ENCODE measurements around the gene HMX1.

Gene HMX1

GRCh38 chr4:8871417-8872401, at the start of gene HMX1:
TSS of gene HMX1 (minus strand) at chr4:8871839. CDS start at chr4:8871614, 225 bp downstream.
- H3K27me3 Mint-ChIP-seq: peaks cover 45% of the 10 kb centered on the region
- H3K9me3 Mint-ChIP-seq: no peaks in the 10 kb centered on the region
- peaks cover 8% of the 10 kb centered on the region for H3K4me1 Mint-ChIP-seq
- no peak within 1 kb of the TSS for H3K27ac Mint-ChIP-seq
- no peak within 1 kb of the TSS for H3K4me3 Mint-ChIP-seq
- H3K36me3 Mint-ChIP-seq: no peaks in the 10 kb centered on the region

GRCh38 chr4:8920969-8921368, 49.3 kb upstream of the HMX1 start:
- H3K36me3 Mint-ChIP-seq: peaks cover 5% of the 10 kb centered on the region
- H3K4me1 Mint-ChIP-seq: peaks cover 8% of the 10 kb centered on the region
- no peak overlapping the region for H3K4me3 Mint-ChIP-seq
- H3K9me3 Mint-ChIP-seq: peaks cover 16% of the 10 kb centered on the region
- H3K27me3 Mint-ChIP-seq: peaks cover 18% of the 10 kb centered on the region
- no peak overlapping the region for H3K27ac Mint-ChIP-seq

GRCh38 chr4:8920289-8920965, 48.8 kb upstream of the HMX1 start:
- Mint-ChIP-seq H3K4me3 (no peak overlapping the region), H3K4me1 (peaks cover 8% of the 10 kb centered on the region), H3K27ac (no peak overlapping the region), H3K9me3 (peaks cover 16% of the 10 kb centered on the region), H3K36me3 (peaks cover 5% of the 10 kb centered on the region), H3K27me3 (peaks cover 18% of the 10 kb centered on the region)

DNA sequence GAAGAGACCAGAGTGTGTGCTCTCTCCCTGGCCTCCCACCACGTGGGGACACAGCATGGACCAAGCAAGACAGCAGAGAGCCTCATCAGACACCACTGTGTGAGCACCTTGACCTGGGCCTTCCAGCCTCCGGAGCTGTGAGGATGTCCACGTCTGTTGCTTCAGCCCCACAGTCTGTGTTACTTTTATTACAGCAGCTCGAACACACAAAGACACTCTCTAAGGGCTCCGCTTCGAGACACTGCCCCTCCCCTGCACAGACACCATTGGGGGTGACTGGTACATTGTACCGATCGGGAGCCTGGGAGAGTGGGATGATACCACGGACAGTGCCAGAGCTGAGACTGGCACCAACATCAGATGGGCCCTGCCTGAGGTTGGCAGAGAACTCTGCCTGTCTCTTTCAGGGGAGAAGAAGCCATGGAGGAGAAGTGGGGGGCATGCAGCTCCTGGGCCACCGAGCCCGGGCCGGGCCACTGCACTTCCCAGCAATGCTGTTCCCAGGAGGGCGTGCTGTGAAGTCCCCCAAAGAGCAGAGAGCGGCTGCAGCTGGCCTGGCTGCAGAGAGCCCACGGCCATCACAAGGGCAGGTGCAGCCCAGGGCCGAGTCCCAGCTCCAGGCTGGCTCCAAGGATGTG, 48.1 kb upstream of the HMX1 start:
- no peak overlapping the region for H3K4me3 Mint-ChIP-seq
- peaks cover 8% of the 10 kb centered on the region for H3K4me1 Mint-ChIP-seq
- peaks cover 16% of the 10 kb centered on the region for H3K9me3 Mint-ChIP-seq
- H3K27ac Mint-ChIP-seq: no peak overlapping the region
- H3K36me3 Mint-ChIP-seq: peaks cover 5% of the 10 kb centered on the region
- peaks cover 18% of the 10 kb centered on the region for H3K27me3 Mint-ChIP-seq

DNA sequence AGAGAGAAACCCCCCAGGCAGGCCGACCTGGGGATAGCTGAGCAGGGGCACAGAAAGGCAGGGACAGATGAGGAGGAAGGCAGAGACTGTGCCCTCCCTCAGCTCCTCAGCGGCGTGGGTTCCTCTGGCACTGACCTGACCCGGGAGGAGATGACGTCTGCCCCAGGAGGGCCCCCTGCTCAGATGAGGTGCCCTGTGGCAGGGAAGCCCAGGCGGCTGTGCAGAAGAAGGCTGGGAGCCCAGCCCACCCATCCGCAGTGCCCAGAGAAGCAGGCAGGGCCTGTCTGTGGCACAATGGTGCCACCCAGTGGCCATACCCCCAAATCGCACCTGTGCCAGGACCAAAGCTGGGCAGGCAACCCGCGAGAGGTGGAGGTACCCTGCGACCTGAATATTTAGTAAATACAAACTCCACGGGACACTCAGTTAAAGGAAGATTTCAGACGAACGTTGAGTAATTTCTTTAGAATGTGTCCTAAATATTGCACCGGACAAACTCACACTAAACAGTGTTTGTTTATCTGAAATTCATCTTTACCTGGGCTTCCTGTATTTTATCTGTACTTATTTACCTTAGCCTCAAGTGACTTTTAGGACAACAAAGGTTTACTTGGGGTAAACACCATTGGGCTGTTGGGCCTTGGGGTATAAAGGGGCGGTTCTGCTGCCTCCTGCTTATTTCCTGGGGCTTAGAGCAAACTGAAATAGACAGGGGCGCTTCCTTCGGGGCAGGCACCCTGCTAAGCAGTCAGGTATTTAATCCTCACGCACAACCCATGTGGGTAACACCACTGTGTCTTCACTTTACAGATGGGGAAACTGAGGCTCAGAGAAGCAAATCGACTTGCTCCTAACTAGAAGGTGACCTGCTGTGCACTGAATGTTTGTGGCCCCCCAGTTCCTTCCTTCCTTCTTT, 46.5 kb upstream of the HMX1 start:
- no peak overlapping the region for H3K27ac Mint-ChIP-seq
- H3K9me3 Mint-ChIP-seq: peaks cover 2% of the 10 kb centered on the region
- H3K27me3 Mint-ChIP-seq: peaks cover 14% of the 10 kb centered on the region
- peaks cover 8% of the 10 kb centered on the region for H3K4me1 Mint-ChIP-seq
- H3K4me3 Mint-ChIP-seq: no peak overlapping the region
- no peaks in the 10 kb centered on the region for H3K36me3 Mint-ChIP-seq

- H3K27ac Mint-ChIP-seq: no peak overlapping the region
- no peak overlapping the region for H3K4me3 Mint-ChIP-seq
- H3K36me3 Mint-ChIP-seq: no peaks in the 10 kb centered on the region
- H3K27me3 Mint-ChIP-seq: peaks cover 12% of the 10 kb centered on the region
- no peaks in the 10 kb centered on the region for H3K9me3 Mint-ChIP-seq
- peaks cover 8% of the 10 kb centered on the region for H3K4me1 Mint-ChIP-seq
Observed at GRCh38 chr4:8917321-8917811, 45.7 kb upstream of the HMX1 start.

DNA sequence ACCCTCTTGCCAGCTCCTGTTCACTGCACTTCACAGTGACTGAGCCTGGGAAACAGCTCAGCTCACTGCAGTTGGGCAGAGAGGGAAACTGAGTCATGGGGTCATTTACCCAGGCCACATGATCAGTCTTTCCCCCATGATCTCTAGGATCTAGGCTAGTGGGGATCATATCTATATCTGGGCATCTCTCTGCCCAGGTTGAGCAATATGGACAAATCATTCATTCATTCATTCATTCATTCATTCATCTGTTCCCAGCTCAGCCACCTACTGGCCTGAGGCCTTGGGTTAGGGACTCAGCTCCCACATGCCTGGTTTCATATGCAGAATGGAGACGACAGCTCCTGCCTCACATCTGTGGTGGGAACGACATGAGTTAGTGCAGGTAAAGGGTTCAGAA, 45.3 kb upstream of the HMX1 start:
- Mint-ChIP-seq H3K27ac (no peak overlapping the region), H3K4me3 (no peak overlapping the region), H3K36me3 (no peaks in the 10 kb centered on the region), H3K4me1 (peaks cover 8% of the 10 kb centered on the region), H3K27me3 (peaks cover 9% of the 10 kb centered on the region), H3K9me3 (no peaks in the 10 kb centered on the region)

GRCh38 chr4:8916351-8916885, 44.8 kb upstream of the HMX1 start:
- H3K4me1 Mint-ChIP-seq: peaks cover 8% of the 10 kb centered on the region
- H3K27ac Mint-ChIP-seq: no peak overlapping the region
- H3K36me3 Mint-ChIP-seq: no peaks in the 10 kb centered on the region
- no peaks in the 10 kb centered on the region for H3K9me3 Mint-ChIP-seq
- H3K27me3 Mint-ChIP-seq: peaks cover 8% of the 10 kb centered on the region
- no peak overlapping the region for H3K4me3 Mint-ChIP-seq

DNA sequence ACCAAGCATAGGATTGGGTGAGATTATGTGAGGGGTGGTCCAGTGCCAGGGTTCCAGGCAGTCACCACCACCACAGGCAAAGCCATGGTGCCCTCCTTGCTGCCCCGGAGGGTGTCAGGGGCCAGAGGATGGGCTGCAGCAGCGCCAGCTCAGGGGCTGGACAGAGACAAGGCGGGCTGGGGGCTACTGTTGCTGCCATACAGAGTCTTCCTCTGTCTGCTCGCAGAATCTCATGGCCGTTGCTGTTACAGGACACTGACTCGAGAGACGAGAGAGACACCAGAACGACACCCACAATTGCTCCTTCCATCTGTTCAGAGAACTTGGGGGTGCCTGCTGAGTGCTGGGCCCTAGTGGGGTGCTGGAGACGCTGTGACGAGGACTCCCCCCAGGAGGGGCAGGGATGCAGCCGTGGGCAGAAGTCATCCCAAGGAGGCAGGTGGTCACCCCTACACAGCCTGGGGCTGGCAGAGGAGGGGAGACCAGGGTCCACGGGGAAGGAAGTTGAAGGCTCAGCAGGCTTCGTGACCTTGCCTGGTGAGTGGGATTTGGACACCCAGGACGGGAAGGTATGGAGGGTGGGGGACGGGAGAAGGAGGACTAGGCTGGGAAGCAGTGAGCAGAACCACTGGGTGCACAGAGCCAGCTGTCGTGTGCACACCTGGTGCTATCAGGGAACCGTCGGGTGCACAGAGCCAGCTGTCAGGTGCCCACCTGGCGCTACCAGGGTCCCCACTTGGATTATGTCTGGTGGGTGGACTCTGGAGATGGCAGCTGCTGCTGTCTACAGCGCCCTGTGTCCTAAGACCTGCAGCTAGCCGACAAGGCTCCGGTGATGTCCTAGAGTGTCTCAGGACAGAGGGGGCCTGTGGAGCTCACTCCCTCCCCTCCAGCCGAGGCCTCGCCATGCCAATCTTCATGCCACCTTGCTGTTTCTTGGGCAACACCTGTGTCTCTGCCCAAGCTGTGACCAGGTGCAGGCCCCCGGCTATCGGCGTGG, 43.9 kb upstream of the HMX1 start:
- peaks cover 8% of the 10 kb centered on the region for H3K4me1 Mint-ChIP-seq

DNA sequence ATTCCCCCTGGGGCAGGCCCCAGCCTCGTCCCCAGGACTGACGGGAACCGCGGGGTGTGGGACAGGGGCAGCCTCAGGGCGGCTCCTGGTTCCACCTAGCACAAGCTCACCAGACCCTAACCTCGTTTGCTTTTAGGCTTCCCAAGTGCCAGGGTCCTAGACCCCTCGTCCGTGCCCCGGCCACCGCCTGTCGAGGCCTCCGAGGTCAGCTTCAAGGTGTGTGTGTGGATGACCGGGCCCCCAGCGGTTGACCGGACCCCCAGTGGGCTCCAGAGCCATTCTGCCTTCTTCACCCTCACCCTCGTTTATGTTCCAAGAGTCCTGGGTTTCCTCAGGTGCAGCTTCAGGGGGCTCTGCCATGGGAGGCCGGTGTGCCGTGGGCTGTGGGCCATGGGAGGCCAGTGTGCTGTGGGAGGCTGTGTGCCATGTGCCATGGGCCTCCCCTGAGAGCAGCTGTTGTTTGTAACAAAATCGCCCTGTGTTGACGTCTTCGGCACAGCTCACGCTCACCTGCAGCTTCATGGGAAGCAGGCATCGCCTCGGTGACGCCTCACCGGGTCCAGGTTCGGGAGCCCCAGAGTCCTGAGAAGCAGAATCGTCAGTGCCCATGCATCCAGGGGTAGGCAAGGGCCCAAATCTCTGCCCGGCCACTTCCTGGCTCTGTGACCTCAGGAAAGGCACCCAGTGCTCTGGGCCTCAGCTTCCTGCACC, 43.0 kb upstream of the HMX1 start:
- peaks cover 8% of the 10 kb centered on the region for H3K4me1 Mint-ChIP-seq
- H3K4me3 Mint-ChIP-seq: no peak overlapping the region
- H3K9me3 Mint-ChIP-seq: no peaks in the 10 kb centered on the region
- H3K27ac Mint-ChIP-seq: no peak overlapping the region
- peaks cover 8% of the 10 kb centered on the region for H3K27me3 Mint-ChIP-seq
- no peaks in the 10 kb centered on the region for H3K36me3 Mint-ChIP-seq

More for the DNA sequence above, 43.9 kb upstream of the HMX1 start:
- Mint-ChIP-seq H3K9me3 (no peaks in the 10 kb centered on the region), H3K27me3 (peaks cover 8% of the 10 kb centered on the region), H3K36me3 (no peaks in the 10 kb centered on the region), H3K4me3 (no peak overlapping the region), H3K27ac (no peak overlapping the region)

DNA sequence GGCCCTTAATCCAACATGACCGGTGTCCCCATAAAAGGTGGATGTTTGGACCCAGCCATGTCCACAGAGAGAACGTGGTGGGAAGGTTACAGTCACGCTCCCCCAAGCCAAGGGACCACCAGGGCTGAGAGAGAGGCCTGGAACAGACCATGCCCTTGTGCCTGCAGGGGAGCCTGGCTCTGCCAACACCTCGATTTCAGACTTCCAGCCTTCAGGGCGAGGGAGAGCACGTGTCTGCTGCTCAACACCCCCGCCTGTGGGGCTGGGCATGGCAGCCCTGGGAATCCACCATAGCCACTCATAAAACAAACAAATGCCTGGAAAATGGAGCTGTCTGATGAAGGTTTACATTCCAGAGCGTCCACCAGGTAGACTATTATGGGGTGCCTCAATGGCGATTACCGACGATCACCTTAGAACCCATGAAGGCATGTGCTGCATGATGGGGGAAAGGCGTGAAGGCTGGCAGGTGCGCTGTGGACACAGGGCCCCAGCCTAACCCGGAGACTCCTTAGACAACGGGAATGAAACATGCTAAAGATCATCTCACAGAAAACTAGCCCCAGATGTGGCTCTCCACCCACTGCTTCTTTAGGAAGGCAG, 42.3 kb upstream of the HMX1 start:
- Mint-ChIP-seq H3K27ac (no peak overlapping the region), H3K4me1 (peaks cover 6% of the 10 kb centered on the region), H3K9me3 (no peaks in the 10 kb centered on the region), H3K36me3 (no peaks in the 10 kb centered on the region), H3K27me3 (peaks cover 3% of the 10 kb centered on the region), H3K4me3 (no peak overlapping the region)

DNA sequence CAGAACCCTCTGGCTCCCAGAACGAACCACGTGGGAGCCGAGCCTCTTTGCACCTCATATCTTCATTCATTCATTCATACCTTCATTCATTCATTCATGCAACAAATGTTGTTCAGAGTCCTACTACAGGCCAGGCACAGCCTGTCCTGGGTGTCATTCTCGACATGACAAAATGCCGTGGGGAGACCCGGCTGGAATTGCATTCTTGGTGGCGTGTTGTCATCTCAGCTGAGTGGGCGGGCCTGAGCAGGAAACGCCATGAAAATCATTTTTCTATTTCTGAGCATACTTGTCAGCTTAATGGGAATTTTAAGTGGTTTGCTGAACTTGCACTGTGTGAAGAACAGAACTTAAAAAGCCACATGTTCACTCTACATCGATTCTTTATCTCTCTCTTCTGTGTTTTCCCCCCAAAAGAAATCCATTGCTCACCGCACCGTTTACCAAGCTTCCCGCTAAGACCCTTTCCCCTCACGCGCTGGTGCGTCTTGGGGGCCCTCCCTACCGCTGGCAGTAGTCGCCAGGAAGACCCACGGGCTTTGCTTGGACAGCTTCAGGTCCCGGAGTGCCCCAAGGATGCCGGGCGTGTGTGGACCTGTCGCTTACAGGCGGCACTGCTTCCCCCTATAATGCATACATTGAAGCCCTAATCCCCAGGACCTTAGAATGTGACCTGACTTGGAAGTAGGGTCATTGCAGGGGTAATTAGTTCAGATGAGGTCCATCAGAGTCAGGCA, 41.6 kb upstream of the HMX1 start:
- H3K9me3 Mint-ChIP-seq: no peaks in the 10 kb centered on the region
- no peaks in the 10 kb centered on the region for H3K27me3 Mint-ChIP-seq
- no peaks in the 10 kb centered on the region for H3K4me1 Mint-ChIP-seq
- H3K27ac Mint-ChIP-seq: no peak overlapping the region
- no peaks in the 10 kb centered on the region for H3K36me3 Mint-ChIP-seq
- H3K4me3 Mint-ChIP-seq: no peak overlapping the region

Data from activated naive CD4-positive, alpha-beta T cell treated with anti-CD3 and anti-CD28 coated beads, Interleukin-2, amount 50 U/mL, for 24 hours (primary cell).